ENCODE measurements around the gene ACAD10. TPM values are rescaled to one million over a fixed set of nuclear protein-coding genes. Genes with fewer than 3 reads are reported as not detected.

The ACAD10 gene
- total RNA-seq, 4 donors from 2014 or later = 13.9 to 20.4 (median 16.6) TPM

- peaks cover 0 to 32% (median 0%) of the 10 kb centered on the region in 3 donors for H3K36me3 ChIP-seq
- no peak for TF ChIP-seq POLR2A (IDR thresholded peaks at IDR 0.05)
- TF ChIP-seq, protein P1, sequence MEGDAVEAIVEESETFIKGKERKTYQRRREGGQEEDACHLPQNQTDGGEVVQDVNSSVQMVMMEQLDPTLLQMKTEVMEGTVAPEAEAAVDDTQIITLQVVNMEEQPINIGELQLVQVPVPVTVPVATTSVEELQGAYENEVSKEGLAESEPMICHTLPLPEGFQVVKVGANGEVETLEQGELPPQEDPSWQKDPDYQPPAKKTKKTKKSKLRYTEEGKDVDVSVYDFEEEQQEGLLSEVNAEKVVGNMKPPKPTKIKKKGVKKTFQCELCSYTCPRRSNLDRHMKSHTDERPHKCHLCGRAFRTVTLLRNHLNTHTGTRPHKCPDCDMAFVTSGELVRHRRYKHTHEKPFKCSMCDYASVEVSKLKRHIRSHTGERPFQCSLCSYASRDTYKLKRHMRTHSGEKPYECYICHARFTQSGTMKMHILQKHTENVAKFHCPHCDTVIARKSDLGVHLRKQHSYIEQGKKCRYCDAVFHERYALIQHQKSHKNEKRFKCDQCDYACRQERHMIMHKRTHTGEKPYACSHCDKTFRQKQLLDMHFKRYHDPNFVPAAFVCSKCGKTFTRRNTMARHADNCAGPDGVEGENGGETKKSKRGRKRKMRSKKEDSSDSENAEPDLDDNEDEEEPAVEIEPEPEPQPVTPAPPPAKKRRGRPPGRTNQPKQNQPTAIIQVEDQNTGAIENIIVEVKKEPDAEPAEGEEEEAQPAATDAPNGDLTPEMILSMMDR (IDR thresholded peaks at IDR 0.05) = no peak
- peak overlapping the region; percentile 81 to 85 (median 82) for H3K27ac ChIP-seq
- H3K4me1 ChIP-seq = peaks cover 21 to 57% (median 27%) of the 10 kb centered on the region in 3 donors
- H3K4me3 ChIP-seq = no peak overlapping the region
- intact Hi-C loops (cut with DNase I) = no loop called here
- 23 to 30% methylated on average over 5 to 7 of the region's 15 CpGs for WGBS, 2 donors
- DNase-seq = no peak
- no peaks in the 10 kb centered on the region for H3K9me3 ChIP-seq
- no peaks in the 10 kb centered on the region for H3K27me3 ChIP-seq
These were observed 71.7 kb downstream of the ACAD10 start for GRCh38 chr12:111757361-111758119.

- Histone ChIP-seq H3K27me3 (no peaks in the 10 kb centered on the region), H3K27ac (peak overlapping the region; percentile 81 to 85 (median 82)), H3K4me3 (no peak overlapping the region), H3K36me3 (peaks cover 0 to 32% (median 0%) of the 10 kb centered on the region in 3 donors), H3K9me3 (no peaks in the 10 kb centered on the region), H3K4me1 (peaks cover 21 to 54% (median 27%) of the 10 kb centered on the region in 3 donors)
- 29 to 32% methylated on average over 3 to 5 of the region's 9 CpGs for WGBS, 2 donors
- intact Hi-C loops (cut with DNase I) = no loop called here
- DNase-seq = no peak
- no peak for TF ChIP-seq POLR2A (IDR thresholded peaks at IDR 0.05)
- TF ChIP-seq, protein P1 (IDR thresholded peaks at IDR 0.05) = peak in 1 of 6 experiments; percentile 4
These were observed 72.3 kb downstream of the ACAD10 start for GRCh38 chr12:111758120-111758561.

DNA sequence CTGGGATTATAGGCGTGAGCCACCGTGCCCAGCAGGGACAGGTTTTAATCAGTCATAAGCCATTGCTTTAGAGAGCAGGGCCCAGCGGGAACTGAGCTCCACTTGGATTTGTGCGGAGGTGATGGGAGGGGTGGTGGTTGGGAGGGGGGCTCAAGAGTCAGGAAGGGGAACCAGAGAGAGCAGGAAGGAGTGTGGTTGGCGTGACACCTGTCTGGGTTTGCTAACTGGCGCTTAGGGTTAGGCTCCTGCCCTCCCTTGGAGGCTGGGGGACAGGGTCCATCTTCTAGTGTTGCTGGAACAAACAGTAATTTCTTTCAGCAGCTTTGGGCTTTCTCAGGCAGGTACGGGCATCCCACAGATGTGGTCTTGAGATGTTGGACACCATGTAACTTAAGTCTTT is 73.4 kb downstream of the ACAD10 start:
- Histone ChIP-seq H3K4me1 (peaks cover 21 to 48% (median 27%) of the 10 kb centered on the region in 3 donors), H3K27me3 (no peaks in the 10 kb centered on the region), H3K4me3 (no peak overlapping the region), H3K36me3 (peaks cover 0 to 24% (median 0%) of the 10 kb centered on the region in 3 donors), H3K27ac (peak overlapping the region in 3 of 4 donors; percentile 81 to 85 (median 83)), H3K9me3 (no peaks in the 10 kb centered on the region)
- intact Hi-C loops (cut with DNase I) = no loop called here
- no peak for DNase-seq
- TF ChIP-seq POLR2A (IDR thresholded peaks at IDR 0.05) = no peak
- TF ChIP-seq, protein P1 (IDR thresholded peaks at IDR 0.05) = no peak
- WGBS, 2 donors = 54 to 89% methylated on average over 5 to 7 of the region's 7 CpGs

- Histone ChIP-seq H3K9me3 (no peaks in the 10 kb centered on the region), H3K27ac (no peak overlapping the region), H3K4me3 (no peak overlapping the region), H3K36me3 (peaks cover 0 to 17% (median 0%) of the 10 kb centered on the region in 3 donors), H3K27me3 (no peaks in the 10 kb centered on the region), H3K4me1 (peaks cover 21 to 42% (median 27%) of the 10 kb centered on the region in 3 donors)
- 62 to 89% methylated on average over 4 to 9 of the region's 9 CpGs for WGBS, 2 donors
- TF ChIP-seq, protein P1 (IDR thresholded peaks at IDR 0.05) = no peak
- no peak for TF ChIP-seq POLR2A (IDR thresholded peaks at IDR 0.05)
- no peak for DNase-seq
- intact Hi-C loops (cut with DNase I) = no loop called here
These were observed 74.1 kb downstream of the ACAD10 start for GRCh38 chr12:111759991-111760390.

DNA sequence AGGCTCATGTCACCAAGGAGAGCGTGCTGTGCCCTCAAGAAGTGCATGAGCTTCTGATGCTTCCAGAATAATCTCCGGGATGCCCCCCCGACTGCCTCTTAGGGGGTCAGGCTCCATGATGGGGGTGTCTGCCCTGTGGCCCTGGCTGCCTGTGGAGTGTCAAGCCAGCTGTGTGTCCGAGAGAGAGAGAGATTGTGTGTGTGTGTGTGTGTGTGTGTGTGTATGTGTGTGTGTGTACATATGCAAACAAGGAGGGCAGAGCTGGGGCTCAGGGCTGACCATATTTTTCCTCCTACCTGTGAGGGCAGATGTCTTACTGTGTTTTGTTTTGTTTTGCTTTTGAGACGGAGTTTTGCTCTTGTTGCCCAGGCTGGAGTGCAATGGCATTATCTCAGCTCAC is 75.2 kb downstream of the ACAD10 start:
- Histone ChIP-seq H3K36me3 (peaks cover 0 to 6% (median 0%) of the 10 kb centered on the region in 3 donors), H3K9me3 (no peaks in the 10 kb centered on the region), H3K4me3 (no peak overlapping the region), H3K4me1 (peaks cover 21 to 48% (median 28%) of the 10 kb centered on the region in 3 donors), H3K27me3 (no peaks in the 10 kb centered on the region), H3K27ac (peak overlapping the region in 1 of 4 donors; percentile 2)
- no peak for TF ChIP-seq POLR2A (IDR thresholded peaks at IDR 0.05)
- DNase-seq = no peak
- 59 to 85% methylated on average over 3 to 5 of the region's 5 CpGs for WGBS, 2 donors
- intact Hi-C loops (cut with DNase I) = no loop called here

Measured in esophagus squamous epithelium (tissue), 5 donors.